ENCODE measurements around the gene ZFYVE16.

Gene ZFYVE16

GRCh38 chr5:80487829-80488721 is 80.2 kb downstream of the ZFYVE16 start, which contains the start of gene FAM151B (continued):
- peak; percentile 87 for TF ChIP-seq ZNF449 (tag by site-specific recombination; IDR thresholded peaks at IDR 0.05)
- TF ChIP-seq ZNF514 (tag by site-specific recombination; IDR thresholded peaks at IDR 0.05), result no peak
- TF ChIP-seq ZNF10 (tag by site-specific recombination; IDR thresholded peaks at IDR 0.05), result no peak; the same call in 1 of the 2 replicates
- 0 out of 2 replicates have a peak, but pooled peaks have one; percentile 47 for TF ChIP-seq ZNF610 (tag by site-specific recombination; IDR thresholded peaks at IDR 0.05; ENCODE audit: borderline replicate concordance)
- TF ChIP-seq ZNF501 (tag by site-specific recombination; IDR thresholded peaks at IDR 0.05), result peak; percentile 91
- TF ChIP-seq HIC1 (tag by site-specific recombination; IDR thresholded peaks at IDR 0.05), result no peak; the same call in none of the 2 replicates
- TF ChIP-seq ZNF621 (tag by site-specific recombination; IDR thresholded peaks at IDR 0.05), result no peak
- TF ChIP-seq REST (tag by site-specific recombination; IDR thresholded peaks at IDR 0.05), result no peak; the same call in 1 of the 2 replicates
- TF ChIP-seq ZNF677 (tag by site-specific recombination; IDR thresholded peaks at IDR 0.05), result no peak
- no peak for TF ChIP-seq SCRT1 (tag by site-specific recombination; IDR thresholded peaks at IDR 0.05; ENCODE audit: borderline replicate concordance)
- 0 out of 2 replicates have a peak, but pooled peaks have one; percentile 22 for TF ChIP-seq PRDM1 (tag by site-specific recombination; IDR thresholded peaks at IDR 0.05)
- no peak for TF ChIP-seq ZNF585B (tag by site-specific recombination; IDR thresholded peaks at IDR 0.05)
- peak; percentile 28; the same call in 1 of the 2 replicates for TF ChIP-seq WT1 (tag by site-specific recombination; IDR thresholded peaks at IDR 0.05)
- peak; percentile 82 for TF ChIP-seq ZNF692 (tag by site-specific recombination; IDR thresholded peaks at IDR 0.05)
- no peak for TF ChIP-seq ZNF792 (tag by site-specific recombination; IDR thresholded peaks at IDR 0.05)
- no peak for TF ChIP-seq ZNF18 (tag by site-specific recombination; IDR thresholded peaks at IDR 0.05)
- peak; percentile 57 for TF ChIP-seq OSR2 (tag by site-specific recombination; IDR thresholded peaks at IDR 0.05)
- TF ChIP-seq ZNF426 (tag by site-specific recombination; IDR thresholded peaks at IDR 0.05), result no peak
- TF ChIP-seq ZNF214 (tag by site-specific recombination; IDR thresholded peaks at IDR 0.05; ENCODE audit: borderline replicate concordance), result no peak
- TF ChIP-seq ZNF37A (tag by site-specific recombination; IDR thresholded peaks at IDR 0.05), result no peak
- TF ChIP-seq ZNF292 (tag by site-specific recombination; IDR thresholded peaks at IDR 0.05; ENCODE audit: borderline replicate concordance, low read depth), result no peak
- TF ChIP-seq GFI1B (tag by site-specific recombination; IDR thresholded peaks at IDR 0.05), result no peak
- no peak; the same call in 1 of the 2 replicates for TF ChIP-seq KLF17 (tag by site-specific recombination; IDR thresholded peaks at IDR 0.05)
- TF ChIP-seq ZNF555 (tag by site-specific recombination; conservative IDR thresholded peaks at IDR 0.05), result no peak
- TF ChIP-seq ZNF335 (tag by site-specific recombination; conservative IDR thresholded peaks at IDR 0.05), result peak; percentile 97

All from HEK293 (cell line).